Measurements from ENCODE around the gene C16orf90.
A peak's percentile ranks its signal among the peaks of the same experiment; 100 is the strongest.

The C16orf90 gene

GRCh38 chr16:3458278-3458851 lies 36.9 kb downstream of the C16orf90 start:
- TF ChIP-seq CTCF (IDR thresholded peaks at IDR 0.05; ENCODE audit: extremely low read depth, insufficient read depth, missing control alignments) = no peak
- DNase-seq (ENCODE audit: low spot score) = no peak
- in situ Hi-C loops (cut with MboI; ENCODE audit: low pct_unique_long_range_greater_than_20kb, low sequenced_read_pairs, unreplicated experiment) = no loop called here

- peak; percentile 100 for DNase-seq (ENCODE audit: low spot score)
- in situ Hi-C loops (cut with MboI; ENCODE audit: low pct_unique_long_range_greater_than_20kb, low sequenced_read_pairs, unreplicated experiment) = no loop called here
- TF ChIP-seq CTCF (IDR thresholded peaks at IDR 0.05; ENCODE audit: extremely low read depth, insufficient read depth, missing control alignments) = peak; percentile 55
Observed at GRCh38 chr16:3457434-3458252, 37.6 kb downstream of the C16orf90 start.

GRCh38 chr16:3454631-3455147 lies 40.6 kb downstream of the C16orf90 start:
- no peak for TF ChIP-seq CTCF (IDR thresholded peaks at IDR 0.05; ENCODE audit: extremely low read depth, insufficient read depth, missing control alignments)
- in situ Hi-C loops (cut with MboI; ENCODE audit: low pct_unique_long_range_greater_than_20kb, low sequenced_read_pairs, unreplicated experiment) = no loop called here
- DNase-seq (ENCODE audit: low spot score) = no peak

- DNase-seq (ENCODE audit: low spot score) = no peak
- in situ Hi-C loops (cut with MboI; ENCODE audit: low pct_unique_long_range_greater_than_20kb, low sequenced_read_pairs, unreplicated experiment) = no loop called here
- no peak for TF ChIP-seq CTCF (IDR thresholded peaks at IDR 0.05; ENCODE audit: extremely low read depth, insufficient read depth, missing control alignments)
Observed at GRCh38 chr16:3454093-3454492, 41.2 kb downstream of the C16orf90 start.

GRCh38 chr16:3444032-3444388 lies 51.3 kb downstream of the C16orf90 start:
- in situ Hi-C loops (cut with MboI; ENCODE audit: low pct_unique_long_range_greater_than_20kb, low sequenced_read_pairs, unreplicated experiment) = no loop called here
- DNase-seq (ENCODE audit: low spot score) = no peak
- no peak for TF ChIP-seq CTCF (IDR thresholded peaks at IDR 0.05; ENCODE audit: extremely low read depth, insufficient read depth, missing control alignments)

All from GM13977 (cell line).